ENCODE measurements around the gene NAALADL2.

DNA sequence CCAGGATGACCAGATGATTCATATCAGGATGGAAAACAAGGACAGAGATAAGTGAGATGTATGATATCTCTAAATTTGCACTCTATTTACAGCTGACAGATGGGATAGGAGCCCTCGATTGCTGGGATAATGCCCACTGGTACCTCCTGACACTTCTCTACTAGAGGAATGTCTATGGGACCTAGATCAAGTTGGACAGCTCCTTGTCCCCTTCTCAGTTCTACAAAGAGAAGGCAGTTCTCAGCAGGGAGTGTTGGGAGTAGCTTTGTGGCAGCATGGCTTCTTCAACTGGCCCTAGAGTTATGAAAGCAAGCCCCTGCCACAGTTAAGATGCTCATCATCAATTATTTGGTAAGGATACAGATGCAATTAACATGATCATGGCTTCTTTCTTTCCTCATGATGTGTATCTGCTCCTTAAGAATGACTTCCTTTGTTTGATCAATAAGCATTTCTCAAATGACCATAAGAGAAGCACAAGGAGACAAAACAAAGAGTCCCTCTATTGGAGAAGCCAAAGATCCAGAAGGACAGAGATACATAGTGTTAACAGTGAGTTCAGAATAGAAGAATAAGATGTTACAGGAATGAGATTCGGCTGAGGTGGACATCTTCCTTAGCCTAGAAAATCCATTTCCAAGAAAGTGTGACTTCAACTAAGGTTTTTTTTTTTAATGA is 481.3 kb downstream of the NAALADL2 start:
- TF ChIP-seq EZH2 (IDR thresholded peaks at IDR 0.05) (no peak), CTCF (IDR thresholded peaks at IDR 0.05) (no peak)

All from neural progenitor cell (in vitro differentiated cells).